ENCODE data around the gene NUP214. TPM values are rescaled to one million over a fixed set of nuclear protein-coding genes. Genes with fewer than 3 reads are reported as not detected.

The NUP214 gene
- polyA plus RNA-seq, 1 donor from 2014 or later: 15.0 TPM

DNA sequence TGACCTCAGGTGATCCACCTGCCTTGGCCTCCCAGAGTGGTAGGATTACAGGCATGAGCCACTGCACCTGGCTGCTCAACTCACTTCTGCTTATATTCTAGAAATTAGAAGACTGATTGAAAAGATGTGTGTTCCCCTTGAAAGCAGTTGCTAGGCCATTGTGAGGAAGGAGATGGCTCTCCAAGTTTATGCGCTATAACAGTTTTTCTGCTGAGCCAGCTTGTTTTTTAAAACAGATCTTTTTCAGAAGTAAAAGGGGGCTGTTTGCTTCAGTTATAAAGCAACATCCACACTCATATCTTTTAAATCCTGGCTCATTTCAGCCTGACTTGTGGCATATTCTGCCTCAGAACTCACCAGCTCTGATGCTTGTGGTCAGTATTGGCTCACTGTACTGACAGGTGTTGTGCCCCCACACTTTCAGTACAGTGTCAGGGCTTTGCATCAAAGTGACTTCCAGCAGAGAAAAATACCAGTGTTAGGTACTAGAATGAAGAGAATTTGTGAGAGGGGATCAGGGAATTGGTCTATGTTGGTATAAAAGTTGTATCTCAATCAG, 49.4 kb downstream of the NUP214 start:
- no peaks in the 10 kb centered on the region for H4K20me1 ChIP-seq (ENCODE audit: insufficient read depth)
- H3K27ac ChIP-seq (ENCODE audit: low read length): no peak overlapping the region
- H3K9me2 ChIP-seq (ENCODE audit: insufficient read depth, low read length): no peaks in the 10 kb centered on the region
- no peaks in the 10 kb centered on the region for H3F3A ChIP-seq (ENCODE audit: insufficient read depth, low read length, poor library complexity, severe bottlenecking)
- no peak overlapping the region for H3K9ac ChIP-seq (ENCODE audit: low read length)
- H3K4me2 ChIP-seq (ENCODE audit: low read length): no peak overlapping the region
- H2AFZ ChIP-seq (ENCODE audit: low read depth, low read length): no peak overlapping the region
- H3K36me3 ChIP-seq (ENCODE audit: insufficient read depth, low read length): peaks cover 9% of the 10 kb centered on the region
- TF ChIP-seq, protein P1, sequence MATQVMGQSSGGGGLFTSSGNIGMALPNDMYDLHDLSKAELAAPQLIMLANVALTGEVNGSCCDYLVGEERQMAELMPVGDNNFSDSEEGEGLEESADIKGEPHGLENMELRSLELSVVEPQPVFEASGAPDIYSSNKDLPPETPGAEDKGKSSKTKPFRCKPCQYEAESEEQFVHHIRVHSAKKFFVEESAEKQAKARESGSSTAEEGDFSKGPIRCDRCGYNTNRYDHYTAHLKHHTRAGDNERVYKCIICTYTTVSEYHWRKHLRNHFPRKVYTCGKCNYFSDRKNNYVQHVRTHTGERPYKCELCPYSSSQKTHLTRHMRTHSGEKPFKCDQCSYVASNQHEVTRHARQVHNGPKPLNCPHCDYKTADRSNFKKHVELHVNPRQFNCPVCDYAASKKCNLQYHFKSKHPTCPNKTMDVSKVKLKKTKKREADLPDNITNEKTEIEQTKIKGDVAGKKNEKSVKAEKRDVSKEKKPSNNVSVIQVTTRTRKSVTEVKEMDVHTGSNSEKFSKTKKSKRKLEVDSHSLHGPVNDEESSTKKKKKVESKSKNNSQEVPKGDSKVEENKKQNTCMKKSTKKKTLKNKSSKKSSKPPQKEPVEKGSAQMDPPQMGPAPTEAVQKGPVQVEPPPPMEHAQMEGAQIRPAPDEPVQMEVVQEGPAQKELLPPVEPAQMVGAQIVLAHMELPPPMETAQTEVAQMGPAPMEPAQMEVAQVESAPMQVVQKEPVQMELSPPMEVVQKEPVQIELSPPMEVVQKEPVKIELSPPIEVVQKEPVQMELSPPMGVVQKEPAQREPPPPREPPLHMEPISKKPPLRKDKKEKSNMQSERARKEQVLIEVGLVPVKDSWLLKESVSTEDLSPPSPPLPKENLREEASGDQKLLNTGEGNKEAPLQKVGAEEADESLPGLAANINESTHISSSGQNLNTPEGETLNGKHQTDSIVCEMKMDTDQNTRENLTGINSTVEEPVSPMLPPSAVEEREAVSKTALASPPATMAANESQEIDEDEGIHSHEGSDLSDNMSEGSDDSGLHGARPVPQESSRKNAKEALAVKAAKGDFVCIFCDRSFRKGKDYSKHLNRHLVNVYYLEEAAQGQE (IDR thresholded peaks at IDR 0.05; ENCODE audit: borderline replicate concordance): no peak
- TF ChIP-seq SMC3 (conservative IDR thresholded peaks at IDR 0.05; ENCODE audit: poor library complexity) (no peak), EP300 (conservative IDR thresholded peaks at IDR 0.05; ENCODE audit: poor library complexity, severe bottlenecking) (no peak), EZH2 (IDR thresholded peaks at IDR 0.05; ENCODE audit: borderline replicate concordance, insufficient read depth, low read length, poor library complexity, severe bottlenecking) (no peak), MXI1 (conservative IDR thresholded peaks at IDR 0.05; ENCODE audit: poor library complexity, severe bottlenecking) (no peak), RAD21 (conservative IDR thresholded peaks at IDR 0.05) (no peak), POLR2AphosphoS5 (IDR thresholded peaks at IDR 0.05) (no peak), TAF1 (IDR thresholded peaks at IDR 0.05; ENCODE audit: low read depth) (no peak)
- TF ChIP-seq, protein P2, sequence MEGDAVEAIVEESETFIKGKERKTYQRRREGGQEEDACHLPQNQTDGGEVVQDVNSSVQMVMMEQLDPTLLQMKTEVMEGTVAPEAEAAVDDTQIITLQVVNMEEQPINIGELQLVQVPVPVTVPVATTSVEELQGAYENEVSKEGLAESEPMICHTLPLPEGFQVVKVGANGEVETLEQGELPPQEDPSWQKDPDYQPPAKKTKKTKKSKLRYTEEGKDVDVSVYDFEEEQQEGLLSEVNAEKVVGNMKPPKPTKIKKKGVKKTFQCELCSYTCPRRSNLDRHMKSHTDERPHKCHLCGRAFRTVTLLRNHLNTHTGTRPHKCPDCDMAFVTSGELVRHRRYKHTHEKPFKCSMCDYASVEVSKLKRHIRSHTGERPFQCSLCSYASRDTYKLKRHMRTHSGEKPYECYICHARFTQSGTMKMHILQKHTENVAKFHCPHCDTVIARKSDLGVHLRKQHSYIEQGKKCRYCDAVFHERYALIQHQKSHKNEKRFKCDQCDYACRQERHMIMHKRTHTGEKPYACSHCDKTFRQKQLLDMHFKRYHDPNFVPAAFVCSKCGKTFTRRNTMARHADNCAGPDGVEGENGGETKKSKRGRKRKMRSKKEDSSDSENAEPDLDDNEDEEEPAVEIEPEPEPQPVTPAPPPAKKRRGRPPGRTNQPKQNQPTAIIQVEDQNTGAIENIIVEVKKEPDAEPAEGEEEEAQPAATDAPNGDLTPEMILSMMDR (IDR thresholded peaks at IDR 0.05; ENCODE audit: poor library complexity, severe bottlenecking): no peak
- no peak overlapping the region for H3K4me3 ChIP-seq (ENCODE audit: low read length)
- no peaks in the 10 kb centered on the region for H3K79me2 ChIP-seq (replicated peaks; ENCODE audit: insufficient read depth, low read length)
- no peaks in the 10 kb centered on the region for H3K9me3 ChIP-seq (ENCODE audit: low read length)
- H3K27me3 ChIP-seq (ENCODE audit: insufficient read depth, low read depth, low read length): no peaks in the 10 kb centered on the region

DNA sequence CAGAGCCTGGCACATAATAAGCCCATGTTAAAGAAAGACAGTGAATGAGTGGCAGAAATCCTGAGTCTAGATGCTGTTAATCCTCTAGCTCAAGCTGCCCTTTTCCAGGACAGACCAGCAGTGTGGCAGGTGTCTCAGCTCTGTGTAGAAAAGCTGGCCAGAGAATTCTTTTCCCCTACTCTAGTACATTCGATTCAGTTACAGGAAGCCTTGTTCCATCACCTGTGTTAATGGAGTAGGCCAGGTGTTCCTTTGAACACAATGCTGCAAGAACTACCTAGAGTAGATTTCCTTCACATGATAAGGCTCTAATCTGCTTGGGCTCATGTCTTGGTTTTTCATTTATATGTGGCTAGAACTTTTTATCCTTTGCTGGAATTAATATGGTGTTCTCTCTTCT, 52.5 kb downstream of the NUP214 start:
- H3K36me3 ChIP-seq (ENCODE audit: insufficient read depth, low read length): peaks cover 13% of the 10 kb centered on the region
- H3K79me2 ChIP-seq (replicated peaks; ENCODE audit: insufficient read depth, low read length): no peaks in the 10 kb centered on the region
- no peak overlapping the region for H3K4me3 ChIP-seq (ENCODE audit: low read length)
- H2AFZ ChIP-seq (ENCODE audit: low read depth, low read length): no peak overlapping the region
- H3K9me2 ChIP-seq (ENCODE audit: insufficient read depth, low read length): no peaks in the 10 kb centered on the region
- H3K4me2 ChIP-seq (ENCODE audit: low read length): no peak overlapping the region
- TF ChIP-seq, protein P1 (IDR thresholded peaks at IDR 0.05; ENCODE audit: borderline replicate concordance): no peak
- TF ChIP-seq SMC3 (conservative IDR thresholded peaks at IDR 0.05; ENCODE audit: poor library complexity) (no peak), TAF1 (IDR thresholded peaks at IDR 0.05; ENCODE audit: low read depth) (no peak), RAD21 (conservative IDR thresholded peaks at IDR 0.05) (no peak)
- no peak overlapping the region for H3K27ac ChIP-seq (ENCODE audit: low read length)
- H4K20me1 ChIP-seq (ENCODE audit: insufficient read depth): no peaks in the 10 kb centered on the region
- no peaks in the 10 kb centered on the region for H3F3A ChIP-seq (ENCODE audit: insufficient read depth, low read length, poor library complexity, severe bottlenecking)
- H3K9me3 ChIP-seq (ENCODE audit: low read length): no peaks in the 10 kb centered on the region
- H3K9ac ChIP-seq (ENCODE audit: low read length): no peak overlapping the region
- H3K27me3 ChIP-seq (ENCODE audit: insufficient read depth, low read depth, low read length): no peaks in the 10 kb centered on the region
